IPS-18a (cell line): ENCODE data around the gene EGR1.
A peak's percentile ranks its signal among the peaks of the same experiment; 100 is the strongest.

Experiments used
- H3K27ac ChIP-seq: one replicate; pipeline ENCODE4 v1.5.1; 2013; ENCODE audit warnings: low read length
- H3K27me3 ChIP-seq: one replicate; pipeline ENCODE4 v1.6.1; 2013; ENCODE audit warnings: mild to moderate bottlenecking, low read length; ENCODE audit not compliant: control insufficient read depth, insufficient read depth
- H3K36me3 ChIP-seq: one replicate; pipeline ENCODE4 v1.6.1; 2013; ENCODE audit warnings: low read depth, low read length; ENCODE audit not compliant: control insufficient read depth
- H3K4me1 ChIP-seq: one replicate; pipeline ENCODE4 v1.6.1; 2013; ENCODE audit warnings: low read depth, low read length; ENCODE audit not compliant: control insufficient read depth
- H3K4me3 ChIP-seq: one replicate; pipeline ENCODE4 v1.5.1; 2013; ENCODE audit warnings: low read length
- H3K9ac ChIP-seq: one replicate; pipeline ENCODE4 v1.6.1; 2013; ENCODE audit warnings: mild to moderate bottlenecking, low read length, moderate library complexity
- H3K9me3 ChIP-seq: one replicate; pipeline ENCODE4 v1.6.1; 2013; ENCODE audit warnings: low read depth, low read length; ENCODE audit not compliant: control insufficient read depth

Gene EGR1

GRCh38 chr5:138465261-138466124 lies at the start of gene EGR1:
EGR1 (plus strand) TSS chr5:138465479; CDS start chr5:138465762, 283 bp downstream.
- peak within 1 kb of the TSS; percentile 90 for H3K9ac ChIP-seq
- H3K27me3 ChIP-seq = peaks cover 18% of the 10 kb centered on the region
- peak within 1 kb of the TSS; percentile 74 for H3K27ac ChIP-seq
- H3K4me3 ChIP-seq = peak within 1 kb of the TSS; percentile 94
- H3K9me3 ChIP-seq = no peaks in the 10 kb centered on the region
- H3K36me3 ChIP-seq = peaks cover 15% of the 10 kb centered on the region
- peaks cover 5% of the 10 kb centered on the region for H3K4me1 ChIP-seq

- Histone ChIP-seq H3K9me3 (no peaks in the 10 kb centered on the region), H3K27ac (no peak overlapping the region), H3K4me1 (no peaks in the 10 kb centered on the region), H3K27me3 (no peaks in the 10 kb centered on the region), H3K4me3 (no peak overlapping the region), H3K36me3 (peaks cover 75% of the 10 kb centered on the region), H3K9ac (no peak overlapping the region)
Observed at GRCh38 chr5:138418444-138418843, 46.8 kb upstream of the EGR1 start.

- Histone ChIP-seq H3K4me3 (no peak overlapping the region), H3K27me3 (no peaks in the 10 kb centered on the region), H3K4me1 (no peaks in the 10 kb centered on the region), H3K9me3 (no peaks in the 10 kb centered on the region), H3K9ac (no peak overlapping the region), H3K27ac (no peak overlapping the region), H3K36me3 (peaks cover 78% of the 10 kb centered on the region)
Observed at GRCh38 chr5:138425079-138425478, 40.2 kb upstream of the EGR1 start.

GRCh38 chr5:138435943-138436342 lies 29.3 kb upstream of the EGR1 start:
- peaks cover 13% of the 10 kb centered on the region for H3K4me1 ChIP-seq
- no peak overlapping the region for H3K27ac ChIP-seq
- peaks cover 37% of the 10 kb centered on the region for H3K36me3 ChIP-seq
- H3K4me3 ChIP-seq = no peak overlapping the region
- no peaks in the 10 kb centered on the region for H3K9me3 ChIP-seq
- no peak overlapping the region for H3K9ac ChIP-seq
- H3K27me3 ChIP-seq = no peaks in the 10 kb centered on the region

- Histone ChIP-seq H3K9ac (peak overlapping the region; percentile 71), H3K27ac (no peak overlapping the region)
Observed at GRCh38 chr5:138438003-138438723, 27.1 kb upstream of the EGR1 start.

GRCh38 chr5:138438724-138439476 lies 26.4 kb upstream of the EGR1 start, which contains the start of gene REEP2:
REEP2 (plus strand) TSS chr5:138439057; CDS start chr5:138439209, 152 bp downstream.
- Histone ChIP-seq H3K9ac (peak within 1 kb of the TSS; percentile 71), H3K27me3 (no peaks in the 10 kb centered on the region), H3K9me3 (no peaks in the 10 kb centered on the region), H3K4me3 (peak within 1 kb of the TSS; percentile 68), H3K4me1 (peaks cover 13% of the 10 kb centered on the region), H3K27ac (no peak within 1 kb of the TSS), H3K36me3 (peaks cover 22% of the 10 kb centered on the region)

More at GRCh38 chr5:138438003-138438723, 27.1 kb upstream of the EGR1 start:
- Histone ChIP-seq H3K27me3 (no peaks in the 10 kb centered on the region), H3K4me3 (peak overlapping the region; percentile 68), H3K9me3 (no peaks in the 10 kb centered on the region), H3K4me1 (peaks cover 13% of the 10 kb centered on the region), H3K36me3 (peaks cover 22% of the 10 kb centered on the region)

GRCh38 chr5:138439477-138440158 lies 25.7 kb upstream of the EGR1 start:
- H3K27ac ChIP-seq = no peak overlapping the region
- peaks cover 13% of the 10 kb centered on the region for H3K4me1 ChIP-seq
- H3K4me3 ChIP-seq = peak overlapping the region; percentile 68
- H3K27me3 ChIP-seq = no peaks in the 10 kb centered on the region
- H3K9ac ChIP-seq = peak overlapping the region; percentile 44
- H3K36me3 ChIP-seq = peaks cover 20% of the 10 kb centered on the region
- H3K9me3 ChIP-seq = no peaks in the 10 kb centered on the region

GRCh38 chr5:138440159-138441073 lies 24.9 kb upstream of the EGR1 start:
- Histone ChIP-seq H3K4me3 (peak overlapping the region; percentile 68), H3K27ac (no peak overlapping the region), H3K4me1 (peaks cover 13% of the 10 kb centered on the region), H3K9me3 (no peaks in the 10 kb centered on the region), H3K36me3 (peaks cover 12% of the 10 kb centered on the region), H3K27me3 (no peaks in the 10 kb centered on the region), H3K9ac (peak overlapping the region; percentile 44)

GRCh38 chr5:138441221-138441620 lies 24.1 kb upstream of the EGR1 start:
- Histone ChIP-seq H3K9ac (no peak overlapping the region), H3K36me3 (peaks cover 4% of the 10 kb centered on the region), H3K4me1 (peaks cover 13% of the 10 kb centered on the region), H3K9me3 (no peaks in the 10 kb centered on the region), H3K4me3 (no peak overlapping the region), H3K27ac (no peak overlapping the region), H3K27me3 (no peaks in the 10 kb centered on the region)

GRCh38 chr5:138444078-138444773 lies 21.1 kb upstream of the EGR1 start:
- Histone ChIP-seq H3K36me3 (no peaks in the 10 kb centered on the region), H3K4me1 (peaks cover 14% of the 10 kb centered on the region), H3K27ac (no peak overlapping the region), H3K9ac (no peak overlapping the region), H3K27me3 (no peaks in the 10 kb centered on the region), H3K9me3 (no peaks in the 10 kb centered on the region), H3K4me3 (no peak overlapping the region)
